GM19240 (cell line): Measurements from ENCODE around the gene RET.
A peak's percentile ranks its signal among the peaks of the same experiment; 100 is the strongest.

Experiments used
- DNase-seq: peaks from one replicate; pipeline ENCODE4 v3.0.0; 2011; ENCODE audit warnings: low spot score; ENCODE audit not compliant: insufficient read length

RET gene

DNA sequence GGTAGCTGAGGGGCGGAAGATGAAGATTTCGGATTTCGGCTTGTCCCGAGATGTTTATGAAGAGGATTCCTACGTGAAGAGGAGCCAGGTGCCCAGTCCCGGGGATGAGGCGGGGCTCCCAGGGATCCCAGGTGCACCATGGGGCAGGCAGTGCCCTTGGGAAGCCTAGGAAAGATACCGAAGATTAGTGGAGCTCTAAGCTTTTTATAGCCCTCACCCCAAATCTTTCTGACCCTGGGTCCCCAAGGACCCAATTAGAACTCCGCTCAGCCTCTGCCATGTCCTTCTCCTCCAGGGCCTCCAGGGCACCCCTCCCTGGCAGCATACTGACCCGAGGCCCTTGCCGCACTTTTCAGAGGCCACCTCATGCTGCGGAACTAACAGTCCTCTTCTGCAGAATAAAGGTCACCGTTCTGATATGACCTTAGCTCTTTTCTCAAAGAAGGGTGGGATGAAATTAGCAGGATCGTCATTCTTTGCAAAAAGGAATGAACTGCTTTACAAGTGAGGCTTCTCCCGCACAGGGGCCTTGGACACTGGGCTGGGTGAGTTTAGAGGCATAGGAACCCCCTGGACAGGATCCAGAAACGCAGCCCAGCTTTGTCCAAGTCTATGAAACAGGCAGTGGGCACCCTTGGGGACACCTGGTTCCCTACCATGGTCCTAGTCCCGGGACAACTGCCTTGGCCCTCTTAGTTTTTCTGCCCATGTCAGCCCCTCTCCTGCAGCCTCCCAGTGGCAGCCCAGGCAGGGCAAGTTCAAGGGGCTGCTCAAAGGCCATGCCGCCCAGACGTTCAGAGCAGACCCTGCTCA is 43.5 kb downstream of the RET start:
- DNase-seq, result no peak

DNA sequence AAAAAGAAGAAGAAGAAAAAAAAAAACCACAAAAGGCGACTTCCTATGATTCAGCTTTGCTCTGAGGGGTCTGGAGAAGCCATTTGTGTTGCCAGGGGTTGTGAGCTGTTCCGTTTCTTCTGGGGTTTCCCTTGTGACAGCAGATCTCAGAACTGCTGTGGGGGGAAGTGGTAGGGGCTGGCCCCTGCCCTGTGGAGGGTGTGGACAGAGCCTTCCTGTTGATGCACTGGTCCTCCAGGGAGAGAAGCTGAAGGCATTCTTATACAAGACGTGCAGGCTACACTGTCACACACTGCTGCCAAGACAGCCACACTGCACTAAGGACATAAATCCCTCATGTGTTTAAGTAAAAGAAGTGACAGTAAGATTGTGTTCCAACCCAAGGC is 44.1 kb downstream of the RET start:
- DNase-seq, result peak; percentile 67

- no peak for DNase-seq
Measured at GRCh38 chr10:43121444-43121843, 44.6 kb downstream of the RET start.

- no peak for DNase-seq
Measured at GRCh38 chr10:43122096-43122495, 45.2 kb downstream of the RET start.

- DNase-seq, result no peak
Measured at GRCh38 chr10:43122826-43123225, 46.0 kb downstream of the RET start.

DNA sequence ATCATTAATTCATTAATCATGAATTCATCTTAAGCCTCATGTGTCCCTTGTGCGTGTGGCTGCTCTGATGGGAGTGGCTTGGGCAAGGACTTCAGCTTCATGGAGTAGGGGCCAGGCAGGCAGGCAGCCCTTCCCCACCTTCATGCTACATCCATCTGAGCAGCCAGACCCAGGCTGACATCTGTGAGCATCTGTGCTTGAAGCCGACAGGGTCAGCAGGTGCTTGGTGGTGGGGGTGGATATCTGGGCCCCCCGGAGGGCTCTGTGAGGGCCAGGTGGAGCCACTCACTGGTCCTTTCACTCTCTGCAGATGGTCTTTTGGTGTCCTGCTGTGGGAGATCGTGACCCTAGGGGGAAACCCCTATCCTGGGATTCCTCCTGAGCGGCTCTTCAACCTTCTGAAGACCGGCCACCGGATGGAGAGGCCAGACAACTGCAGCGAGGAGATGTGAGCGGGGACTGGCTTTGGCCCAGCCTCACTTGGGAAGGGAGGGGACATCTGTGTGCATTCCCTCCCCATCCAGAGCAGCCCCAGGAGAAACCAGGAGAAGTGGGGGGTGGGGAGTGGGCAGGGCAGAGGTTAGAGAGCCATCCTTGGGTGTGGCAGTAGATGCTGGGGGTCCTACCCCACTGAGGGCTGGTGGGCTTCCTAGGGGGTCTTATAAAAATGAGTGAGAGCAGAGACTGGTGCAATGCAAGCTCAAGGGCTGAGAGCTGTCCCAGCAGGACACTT is 46.7 kb downstream of the RET start:
- no peak for DNase-seq

GRCh38 chr10:43124094-43124521 is 47.2 kb downstream of the RET start:
- DNase-seq, result no peak

GRCh38 chr10:43124574-43125273 is 47.9 kb downstream of the RET start:
- no peak for DNase-seq

- DNase-seq, result no peak
Measured at GRCh38 chr10:43125274-43125845, 48.5 kb downstream of the RET start.

- DNase-seq, result no peak
Measured at GRCh38 chr10:43125881-43126731, 49.2 kb downstream of the RET start.

DNA sequence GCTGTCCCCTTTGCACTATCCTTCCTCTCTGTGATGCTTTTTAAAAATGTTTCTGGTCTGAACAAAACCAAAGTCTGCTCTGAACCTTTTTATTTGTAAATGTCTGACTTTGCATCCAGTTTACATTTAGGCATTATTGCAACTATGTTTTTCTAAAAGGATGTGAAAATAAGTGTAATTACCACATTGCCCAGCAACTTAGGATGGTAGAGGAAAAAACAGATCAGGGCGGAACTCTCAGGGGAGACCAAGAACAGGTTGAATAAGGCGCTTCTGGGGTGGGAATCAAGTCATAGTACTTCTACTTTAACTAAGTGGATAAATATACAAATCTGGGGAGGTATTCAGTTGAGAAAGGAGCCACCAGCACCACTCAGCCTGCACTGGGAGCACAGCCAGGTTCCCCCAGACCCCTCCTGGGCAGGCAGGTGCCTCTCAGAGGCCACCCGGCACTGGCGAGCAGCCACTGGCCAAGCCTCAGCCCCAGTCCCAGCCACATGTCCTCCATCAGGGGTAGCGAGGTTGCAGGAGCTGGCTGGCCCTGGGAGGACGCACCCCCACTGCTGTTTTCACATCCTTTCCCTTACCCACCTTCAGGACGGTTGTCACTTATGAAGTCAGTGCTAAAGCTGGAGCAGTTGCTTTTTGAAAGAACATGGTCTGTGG is 50.0 kb downstream of the RET start:
- DNase-seq, result no peak

GRCh38 chr10:43127442-43127841 is 50.6 kb downstream of the RET start:
- DNase-seq, result no peak

DNA sequence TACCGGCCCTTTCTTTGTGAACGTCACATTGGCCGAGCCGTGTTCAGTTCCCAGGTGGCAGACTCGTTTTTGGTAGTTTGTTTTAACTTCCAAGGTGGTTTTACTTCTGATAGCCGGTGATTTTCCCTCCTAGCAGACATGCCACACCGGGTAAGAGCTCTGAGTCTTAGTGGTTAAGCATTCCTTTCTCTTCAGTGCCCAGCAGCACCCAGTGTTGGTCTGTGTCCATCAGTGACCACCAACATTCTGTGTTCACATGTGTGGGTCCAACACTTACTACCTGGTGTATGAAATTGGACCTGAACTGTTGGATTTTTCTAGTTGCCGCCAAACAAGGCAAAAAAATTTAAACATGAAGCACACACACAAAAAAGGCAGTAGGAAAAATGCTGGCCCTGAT is 51.5 kb downstream of the RET start:
- DNase-seq, result no peak

DNA sequence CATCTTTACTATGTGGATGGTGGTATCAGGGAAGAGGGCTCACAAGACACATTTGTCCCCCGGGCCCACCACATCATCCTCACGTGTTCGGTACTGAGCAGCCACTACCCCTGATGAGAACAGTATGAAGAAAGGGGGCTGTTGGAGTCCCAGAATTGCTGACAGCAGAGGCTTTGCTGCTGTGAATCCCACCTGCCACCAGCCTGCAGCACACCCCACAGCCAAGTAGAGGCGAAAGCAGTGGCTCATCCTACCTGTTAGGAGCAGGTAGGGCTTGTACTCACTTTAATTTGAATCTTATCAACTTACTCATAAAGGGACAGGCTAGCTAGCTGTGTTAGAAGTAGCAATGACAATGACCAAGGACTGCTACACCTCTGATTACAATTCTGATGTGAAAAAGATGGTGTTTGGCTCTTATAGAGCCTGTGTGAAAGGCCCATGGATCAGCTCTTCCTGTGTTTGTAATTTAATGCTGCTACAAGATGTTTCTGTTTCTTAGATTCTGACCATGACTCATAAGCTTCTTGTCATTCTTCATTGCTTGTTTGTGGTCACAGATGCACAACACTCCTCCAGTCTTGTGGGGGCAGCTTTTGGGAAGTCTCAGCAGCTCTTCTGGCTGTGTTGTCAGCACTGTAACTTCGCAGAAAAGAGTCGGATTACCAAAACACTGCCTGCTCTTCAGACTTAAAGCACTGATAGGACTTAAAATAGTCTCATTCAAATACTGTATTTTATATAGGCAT is 52.3 kb downstream of the RET start:
- DNase-seq, result no peak

- no peak for DNase-seq
Measured at GRCh38 chr10:43130770-43131171, 53.9 kb downstream of the RET start.

GRCh38 chr10:43131256-43131655 is 54.4 kb downstream of the RET start:
- DNase-seq, result no peak

DNA sequence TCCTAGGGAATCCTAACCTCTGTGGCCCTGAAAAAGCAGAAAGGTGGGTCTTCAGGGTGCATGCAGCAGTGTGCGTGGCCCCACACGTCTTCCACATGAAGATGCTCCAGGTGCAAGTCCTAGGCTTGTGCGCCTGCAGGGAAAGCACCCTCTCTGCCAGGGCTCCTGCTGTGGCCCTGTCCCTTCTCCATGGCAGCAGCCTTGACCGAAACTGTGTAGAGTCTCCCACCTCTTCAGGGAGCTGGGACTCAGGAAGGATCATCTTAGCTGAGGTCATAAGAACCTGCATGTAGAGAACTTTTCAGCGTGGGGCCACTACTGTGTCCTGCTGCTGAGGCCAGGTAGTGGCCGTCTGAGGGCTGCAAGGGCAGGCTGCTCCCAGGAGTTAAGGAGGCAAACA is 55.0 kb downstream of the RET start:
- DNase-seq, result no peak

DNA sequence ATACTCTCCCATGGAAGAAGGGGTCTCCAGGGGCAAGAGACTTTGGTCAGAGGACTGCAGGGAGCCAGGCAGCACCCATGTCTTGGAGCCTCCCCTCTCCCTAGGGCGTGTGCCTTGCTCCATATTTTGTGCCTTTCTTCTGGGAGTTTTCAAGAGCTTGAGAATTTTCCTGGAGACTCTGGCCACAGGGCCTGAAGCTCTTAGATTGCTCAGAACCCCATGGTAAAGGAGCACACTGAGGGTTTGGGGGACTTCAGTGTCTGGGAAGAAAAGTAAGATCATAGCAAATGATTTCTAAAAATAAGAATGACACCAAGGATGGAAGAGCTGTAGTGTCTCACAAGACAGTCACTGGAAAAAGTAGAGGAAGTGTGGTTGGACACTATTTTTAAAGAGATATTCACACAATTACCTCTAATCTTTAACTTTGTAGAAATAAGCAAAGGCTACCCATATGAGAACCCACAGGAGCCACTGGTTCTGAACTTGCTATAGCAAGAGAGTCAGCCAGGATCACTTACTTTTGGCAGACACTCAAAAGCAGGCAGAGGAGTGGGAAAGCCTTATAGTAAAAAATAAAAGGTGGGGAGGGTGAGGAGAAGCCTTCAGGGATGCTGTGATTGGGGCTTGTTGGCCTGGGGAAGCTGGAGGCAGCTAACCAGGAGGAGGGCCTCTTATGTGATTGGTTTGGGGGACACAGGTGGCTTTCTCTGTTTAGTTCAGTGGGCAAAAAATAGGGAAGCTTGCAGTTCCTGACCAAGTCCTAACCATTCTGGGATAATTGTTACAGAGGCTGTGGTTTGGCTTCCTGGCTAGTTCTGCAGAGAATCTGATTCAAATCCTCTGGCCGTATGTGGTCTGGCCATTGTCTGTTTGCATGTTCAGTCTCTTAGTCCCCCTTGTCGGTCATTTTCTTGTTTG is 56.3 kb downstream of the RET start:
- DNase-seq, result no peak
